Dermis lymphatic vessel endothelial cell (primary cell): ENCODE results near the gene PPP1R16B. TPM values are rescaled to one million over a fixed set of nuclear protein-coding genes. Genes with fewer than 3 reads are reported as not detected.

ENCODE experiments used
- total RNA-seq: library from RNA; depleted of rRNA; stranded (reverse); fragments of >200 nt; gene quantifications from 2 replicates; pipeline ENCODE4 v1.2.1, GENCODE V29; 2014

Gene PPP1R16B
- total RNA-seq = 141 and 183 TPM in 2 replicates

GRCh38 chr20:38805502-38805957 is at the start of gene PPP1R16B:
TSS of gene PPP1R16B (plus strand) at chr20:38805697. CDS start at chr20:38835926, 30,229 bp downstream.

GRCh38 chr20:38926142-38926933 is 120.8 kb downstream of the PPP1R16B start, which contains the start of gene FAM83D:
TSS of gene FAM83D (plus strand) at chr20:38926417. CDS start at chr20:38926443, 26 bp downstream.

GRCh38 chr20:38962044-38962927 is 156.8 kb downstream of the PPP1R16B start, which contains the start of gene DHX35:
TSS of gene DHX35 (plus strand) at chr20:38962344. CDS start at chr20:38962368, 24 bp downstream.

Other genes starting within 250 kb of the PPP1R16B start
- gene ADIG, start 224.5 kb upstream of the PPP1R16B start, total RNA-seq = not detected in 2 replicates
- not detected in 2 replicates for gene ARHGAP40, start 203.9 kb upstream of the PPP1R16B start, total RNA-seq
- not detected in 2 replicates for gene SLC32A1, start 81.2 kb upstream of the PPP1R16B start, total RNA-seq
- gene ACTR5, start 57.2 kb upstream of the PPP1R16B start, total RNA-seq = 6.6 and 8.3 TPM in 2 replicates
- gene FAM83D, start 120.7 kb downstream of the PPP1R16B start, total RNA-seq = 9.4 and 10.1 TPM in 2 replicates
- 7.4 and 11.6 TPM in 2 replicates for gene DHX35, start 156.6 kb downstream of the PPP1R16B start, total RNA-seq